K562 (cell line): Measurements from ENCODE around the gene GNPTAB.

ENCODE experiments used
- BCOR ChIP-seq: fragments of 450-650 bp; IDR thresholded peaks from 2 replicates; pipeline ENCODE4 v1.6.1; 2016
- CTCF ChIP-seq, 3 experiments: IDR thresholded peaks in 2 of 3; conservative IDR thresholded peaks in 1 of 3; 2 replicates each; pipeline ENCODE4 v1.5.1; 2011 to 2012; ENCODE audit warnings: low read length in 3 of 3, mild to moderate bottlenecking in 3 of 3, control low read depth in 2 of 3, improper control_type of control experiment in 1 of 3, inconsistent platforms in 1 of 3, low read depth in 1 of 3, mixed read lengths in 1 of 3, moderate library complexity in 1 of 3; ENCODE audit not compliant: insufficient read depth in 2 of 3
- ELF1 ChIP-seq: fragments of 200-800 bp; sonication (Bioruptor generic); IDR thresholded peaks from 2 replicates; pipeline ENCODE4 v1.6.1; 2016; ENCODE audit warnings: missing genetic modification characterization, missing compliant biosample characterization
- HDGF ChIP-seq: fragments of 450-650 bp; IDR thresholded peaks from 2 replicates; pipeline ENCODE4 v1.6.1; 2016
- NFIX ChIP-seq: fragments of 250-450 bp; sonication (Bioruptor Pico); IDR thresholded peaks from 2 replicates; pipeline ENCODE4 v1.4.0; 2020; ENCODE audit warnings: low read depth, mild to moderate bottlenecking, moderate library complexity

GRCh38 chr12:101714877-101715444, 115.8 kb downstream of the GNPTAB start:
- TF ChIP-seq CTCF (IDR thresholded peaks at IDR 0.05 in 2 of 3, conservative IDR thresholded peaks at IDR 0.05 in 1 of 3; ENCODE audit: insufficient read depth in 2 of 3, low read depth in 1 of 3, low read length in 3 of 3) (no peak), BCOR (no peak), NFIX (CRISPR knock-in tag) (no peak), ELF1 (tag) (no peak), HDGF (no peak)
